HG03439 (cell line): ENCODE measurements around the gene MTHFD1L.

ENCODE experiments used
- ATAC-seq: cut with Tn5 transposase; IDR thresholded peaks from one replicate; pipeline ENCODE4 v1.9.1; 2021; ENCODE audit warnings: mild to moderate bottlenecking, moderate library complexity; ENCODE audit not compliant: unreplicated experiment

MTHFD1L gene

GRCh38 chr6:151143806-151144205, 278.3 kb downstream of the MTHFD1L start:
- no peak for ATAC-seq

DNA sequence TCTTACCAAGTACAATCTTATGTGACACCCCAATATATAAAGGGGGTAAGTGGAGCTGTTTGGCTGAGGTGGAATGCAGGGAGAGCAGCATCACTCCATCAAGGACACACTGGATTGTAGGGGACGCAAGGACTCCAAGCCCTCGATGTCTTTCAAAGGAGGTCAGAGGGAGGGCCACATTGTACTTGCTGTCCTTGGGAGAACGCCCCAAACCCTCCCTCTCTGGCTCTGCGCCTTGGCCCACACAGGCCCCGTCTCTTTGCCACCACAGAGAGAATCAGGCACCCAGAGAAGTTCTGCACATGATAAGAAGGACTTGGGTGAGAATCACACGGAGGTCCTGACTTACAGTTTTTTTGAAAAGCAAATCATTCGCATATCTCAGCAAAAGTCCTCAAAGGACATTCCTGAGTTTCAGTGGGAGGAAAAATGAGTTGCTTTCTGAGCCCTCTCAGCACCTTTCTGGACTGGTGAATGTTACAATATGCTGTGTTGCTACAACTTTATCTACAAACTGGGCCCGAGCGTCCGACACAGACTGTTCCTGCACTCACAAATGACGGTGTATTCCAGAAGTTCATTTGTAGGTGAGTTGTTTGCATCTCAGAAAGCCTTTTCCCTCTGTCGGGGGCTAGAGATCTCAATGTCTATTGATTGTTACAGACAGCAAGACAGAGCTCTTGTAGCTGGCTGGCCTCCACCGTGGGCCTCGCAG, 281.8 kb downstream of the MTHFD1L start:
- no peak for ATAC-seq

GRCh38 chr6:151148111-151148510, 282.6 kb downstream of the MTHFD1L start:
- no peak for ATAC-seq

- ATAC-seq, result no peak
These were observed 284.3 kb downstream of the MTHFD1L start for GRCh38 chr6:151149793-151150192.
